ENCODE measurements around the gene LRCOL1. TPM values are rescaled to one million over a fixed set of nuclear protein-coding genes. Genes with fewer than 3 reads are reported as not detected.

LRCOL1 gene
- total and polyA plus RNA-seq, 12 donors, result 0.22 to 1.4 (median 1.2) TPM; not detected in 5

- H3K27ac ChIP-seq, result no peak overlapping the region
- no peaks in the 10 kb centered on the region for H3K9me3 ChIP-seq (replicated peaks in 1 of 3)
- TF ChIP-seq CTCF (IDR thresholded peaks at IDR 0.05) (no peak), POLR2A (IDR thresholded peaks at IDR 0.05) (no peak)
- no peaks in the 10 kb centered on the region for H3K27me3 ChIP-seq
- intact Hi-C loops (cut with DNase I), result no loop called here
- no peaks in the 10 kb centered on the region for H3K4me1 ChIP-seq (replicated peaks in 1 of 2)
- H3K4me3 ChIP-seq, result no peak overlapping the region
- H3K36me3 ChIP-seq (replicated peaks in 1 of 2), result peaks cover 0 to 20% of the 10 kb centered on the region in 2 donors
- WGBS, 4 donors, result 92 to 97% (median 93%) methylated on average over 6 to 36 of the region's 36 CpGs
- no peak for DNase-seq
Observed at GRCh38 chr12:132572801-132573760, 37.3 kb downstream of the LRCOL1 start.

- H3K9me3 ChIP-seq (replicated peaks in 1 of 3), result no peaks in the 10 kb centered on the region
- intact Hi-C loops (cut with DNase I), result no loop called here
- no peak overlapping the region for H3K27ac ChIP-seq
- WGBS, 4 donors, result 85 to 96% (median 90%) methylated on average over 13 to 26 of the region's 26 CpGs
- H3K4me1 ChIP-seq (replicated peaks in 1 of 2), result no peaks in the 10 kb centered on the region
- no peak overlapping the region for H3K4me3 ChIP-seq
- DNase-seq, result no peak
- TF ChIP-seq POLR2A (IDR thresholded peaks at IDR 0.05), result no peak
- no peak for TF ChIP-seq CTCF (IDR thresholded peaks at IDR 0.05)
- no peaks in the 10 kb centered on the region for H3K27me3 ChIP-seq
- H3K36me3 ChIP-seq (replicated peaks in 1 of 2), result peaks cover 0 to 18% of the 10 kb centered on the region in 2 donors
Observed at GRCh38 chr12:132572106-132572505, 38.3 kb downstream of the LRCOL1 start.

GRCh38 chr12:132571598-132571997, 38.8 kb downstream of the LRCOL1 start:
- no peak for DNase-seq
- no peak overlapping the region for H3K27ac ChIP-seq
- no peak overlapping the region for H3K4me3 ChIP-seq
- H3K36me3 ChIP-seq (replicated peaks in 1 of 2), result peaks cover 0 to 13% of the 10 kb centered on the region in 2 donors
- intact Hi-C loops (cut with DNase I), result no loop called here
- H3K27me3 ChIP-seq, result no peaks in the 10 kb centered on the region
- no peak for TF ChIP-seq POLR2A (IDR thresholded peaks at IDR 0.05)
- TF ChIP-seq CTCF (IDR thresholded peaks at IDR 0.05), result no peak
- 89 to 95% (median 93%) methylated on average over 9 to 20 of the region's 20 CpGs for whole genome bisulfite sequencing, 4 donors
- H3K4me1 ChIP-seq (replicated peaks in 1 of 2), result no peaks in the 10 kb centered on the region
- no peaks in the 10 kb centered on the region for H3K9me3 ChIP-seq (replicated peaks in 1 of 3)

- no peak overlapping the region for H3K27ac ChIP-seq
- 90 to 96% (median 94%) methylated on average over 17 to 27 of the region's 27 CpGs for WGBS, 4 donors
- peaks cover 0 to 11% of the 10 kb centered on the region in 2 donors for H3K36me3 ChIP-seq (replicated peaks in 1 of 2)
- no peaks in the 10 kb centered on the region for H3K27me3 ChIP-seq
- no peak for TF ChIP-seq POLR2A (IDR thresholded peaks at IDR 0.05)
- H3K9me3 ChIP-seq (replicated peaks in 1 of 3), result no peaks in the 10 kb centered on the region
- intact Hi-C loops (cut with DNase I), result no loop called here
- H3K4me1 ChIP-seq (replicated peaks in 1 of 2), result no peaks in the 10 kb centered on the region
- no peak for DNase-seq
- H3K4me3 ChIP-seq, result no peak overlapping the region
Observed at GRCh38 chr12:132571051-132571450, 39.3 kb downstream of the LRCOL1 start.

Data from adrenal gland (tissue), 12 donors.